ENCODE measurements around the gene SCN8A. TPM values are rescaled to one million over a fixed set of nuclear protein-coding genes. Genes with fewer than 3 reads are reported as not detected.

Gene SCN8A
- total RNA-seq, 1 experiment from 2014 or later = 5.4 TPM

- H3K4me3 ChIP-seq (ENCODE audit: low read depth, low read length, poor library complexity, severe bottlenecking) = no peak overlapping the region
- H3K9me3 ChIP-seq (ENCODE audit: low read depth, low read length, poor library complexity, severe bottlenecking) = no peaks in the 10 kb centered on the region
- TF ChIP-seq CTCF (conservative IDR thresholded peaks at IDR 0.05; ENCODE audit: low read depth, low read length) (no peak), EZH2 (IDR thresholded peaks at IDR 0.05; ENCODE audit: borderline replicate concordance, low read depth, low read length, poor library complexity, severe bottlenecking) (no peak)
- H3K27ac ChIP-seq (ENCODE audit: low read depth, low read length, poor library complexity, severe bottlenecking) = peak overlapping the region; percentile 20
- no peaks in the 10 kb centered on the region for H3K36me3 ChIP-seq (ENCODE audit: insufficient read depth, low read length, poor library complexity, severe bottlenecking)
- DNase-seq (ENCODE audit: low spot score) = no peak
- peaks cover 38% of the 10 kb centered on the region for H3K4me1 ChIP-seq (ENCODE audit: insufficient read depth, low read length, poor library complexity, severe bottlenecking)
- ChIA-PET POLR2A (ENCODE audit: low non-redundant PET) (no interaction called here), CTCF (interaction anchor here (0.6 kb wide), 1 partner anchor 377 kb away, joined by 3 read pairs; no protein-coding TSS in a partner anchor)
- H3K27me3 ChIP-seq (replicated peaks; ENCODE audit: insufficient read depth, low read depth, low read length, poor library complexity) = no peaks in the 10 kb centered on the region
- intact Hi-C loops (cut with micrococcal nuclease; ENCODE audit: unreplicated experiment) = no loop called here
- no TSS peak for BruUV-seq (replicated peaks)
Measured at GRCh38 chr12:51687614-51688013, 96.6 kb downstream of the SCN8A start.

- intact Hi-C loops (cut with micrococcal nuclease; ENCODE audit: unreplicated experiment) = no loop called here
- Histone ChIP-seq H3K4me1 (ENCODE audit: insufficient read depth, low read length, poor library complexity, severe bottlenecking) (peaks cover 19% of the 10 kb centered on the region), H3K9me3 (ENCODE audit: low read depth, low read length, poor library complexity, severe bottlenecking) (no peaks in the 10 kb centered on the region), H3K27me3 (replicated peaks; ENCODE audit: insufficient read depth, low read depth, low read length, poor library complexity) (no peaks in the 10 kb centered on the region), H3K36me3 (ENCODE audit: insufficient read depth, low read length, poor library complexity, severe bottlenecking) (no peaks in the 10 kb centered on the region), H3K27ac (ENCODE audit: low read depth, low read length, poor library complexity, severe bottlenecking) (no peak overlapping the region), H3K4me3 (ENCODE audit: low read depth, low read length, poor library complexity, severe bottlenecking) (no peak overlapping the region)
- POLR2A ChIA-PET (ENCODE audit: low non-redundant PET) = no interaction called here
- no peak for DNase-seq (ENCODE audit: low spot score)
- BruUV-seq (replicated peaks) = no TSS peak
- CTCF ChIA-PET = no interaction called here
- TF ChIP-seq CTCF (conservative IDR thresholded peaks at IDR 0.05; ENCODE audit: low read depth, low read length) (no peak), EZH2 (IDR thresholded peaks at IDR 0.05; ENCODE audit: borderline replicate concordance, low read depth, low read length, poor library complexity, severe bottlenecking) (no peak)
Measured at GRCh38 chr12:51689983-51690382, 99.0 kb downstream of the SCN8A start.

- POLR2A ChIA-PET (ENCODE audit: low non-redundant PET) = no interaction called here
- H3K27me3 ChIP-seq (replicated peaks; ENCODE audit: insufficient read depth, low read depth, low read length, poor library complexity) = no peaks in the 10 kb centered on the region
- no peaks in the 10 kb centered on the region for H3K9me3 ChIP-seq (ENCODE audit: low read depth, low read length, poor library complexity, severe bottlenecking)
- DNase-seq (ENCODE audit: low spot score) = no peak
- H3K27ac ChIP-seq (ENCODE audit: low read depth, low read length, poor library complexity, severe bottlenecking) = no peak overlapping the region
- no TSS peak for BruUV-seq (replicated peaks)
- CTCF ChIA-PET = no interaction called here
- intact Hi-C loops (cut with micrococcal nuclease; ENCODE audit: unreplicated experiment) = no loop called here
- no peak overlapping the region for H3K4me3 ChIP-seq (ENCODE audit: low read depth, low read length, poor library complexity, severe bottlenecking)
- TF ChIP-seq CTCF (conservative IDR thresholded peaks at IDR 0.05; ENCODE audit: low read depth, low read length) (no peak), EZH2 (IDR thresholded peaks at IDR 0.05; ENCODE audit: borderline replicate concordance, low read depth, low read length, poor library complexity, severe bottlenecking) (no peak)
- peaks cover 13% of the 10 kb centered on the region for H3K4me1 ChIP-seq (ENCODE audit: insufficient read depth, low read length, poor library complexity, severe bottlenecking)
- H3K36me3 ChIP-seq (ENCODE audit: insufficient read depth, low read length, poor library complexity, severe bottlenecking) = no peaks in the 10 kb centered on the region
Measured at GRCh38 chr12:51692016-51692415, 101.0 kb downstream of the SCN8A start.

All from A673 (cell line).